Measurements from ENCODE around the gene NUDT21.

- TF ChIP-seq CTCF (IDR thresholded peaks at IDR 0.05) (no peak), POLR2A (IDR thresholded peaks at IDR 0.05) (no peak)
Observed at GRCh38 chr16:56479469-56479868, 28.3 kb upstream of the NUDT21 start.
